ENCODE data around the gene PSMG1. TPM values are rescaled to one million over a fixed set of nuclear protein-coding genes. Genes with fewer than 3 reads are reported as not detected.

Gene PSMG1
- total and polyA plus RNA-seq, 2 of the 8 experiments (the other 6 are each of a cell fraction or from before 2014, with no cell fraction given), result 50.7 to 93.7 TPM

DNA sequence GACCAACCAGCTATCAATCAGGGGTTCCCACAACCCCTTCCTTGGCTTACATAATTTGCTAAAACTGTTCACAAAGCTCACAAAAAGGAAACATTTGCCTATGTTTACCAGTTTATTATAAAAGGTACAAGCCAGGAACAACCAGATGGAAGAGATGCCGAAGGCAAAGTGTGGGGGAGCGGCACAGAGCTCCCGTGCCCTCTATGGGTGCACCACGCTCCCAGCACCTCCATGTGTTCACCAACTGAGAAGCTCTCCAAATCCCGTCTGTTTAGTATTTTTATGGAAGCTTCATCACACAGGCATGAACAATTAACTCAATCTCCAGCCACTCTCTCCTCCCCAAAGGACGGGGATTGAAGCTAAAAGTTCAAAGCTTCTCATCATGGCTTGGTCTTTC, 32.9 kb downstream of the PSMG1 start:
- TF ChIP-seq KDM1A (IDR thresholded peaks at IDR 0.05; ENCODE audit: borderline replicate concordance, low read length) (no peak), SUZ12 (IDR thresholded peaks at IDR 0.05; ENCODE audit: low read length) (no peak), POLR2AphosphoS5 (IDR thresholded peaks at IDR 0.05; ENCODE audit: low read depth, low read length) (no peak), SRF (IDR thresholded peaks at IDR 0.05; ENCODE audit: low read depth, low read length) (no peak), TCF12 (IDR thresholded peaks at IDR 0.05; ENCODE audit: low read depth, low read length) (no peak), CHD2 (IDR thresholded peaks at IDR 0.05; ENCODE audit: low read length) (no peak), FOSL1 (IDR thresholded peaks at IDR 0.05; ENCODE audit: insufficient read depth, low read depth, low read length) (no peak)
- TF ChIP-seq, protein P1, sequence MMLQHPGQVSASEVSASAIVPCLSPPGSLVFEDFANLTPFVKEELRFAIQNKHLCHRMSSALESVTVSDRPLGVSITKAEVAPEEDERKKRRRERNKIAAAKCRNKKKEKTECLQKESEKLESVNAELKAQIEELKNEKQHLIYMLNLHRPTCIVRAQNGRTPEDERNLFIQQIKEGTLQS (IDR thresholded peaks at IDR 0.05; ENCODE audit: insufficient read depth, low read depth, low read length), result no peak
- FAIRE-seq (no peak), DNase-seq (ENCODE audit: low read depth in 1 of 2, low spot score in 2 of 2) (no peak)
- Histone ChIP-seq H4K5ac (ENCODE audit: insufficient read length, low read depth, low read length) (no peak overlapping the region), H4K20me1 (replicated peaks in 1 of 2; ENCODE audit: control insufficient read depth in 1 of 2, insufficient read depth in 2 of 2, low read length in 2 of 2) (no peaks in the 10 kb centered on the region), H4K91ac (replicated peaks; ENCODE audit: insufficient read length, low read length) (no peak overlapping the region), H3K27me3 (replicated peaks in 1 of 4; ENCODE audit: control insufficient read depth in 3 of 4, extremely low read depth in 1 of 4, insufficient read depth in 3 of 4, low read length in 3 of 4) (no peaks in the 10 kb centered on the region), H2BK15ac (ENCODE audit: low read length) (no peak overlapping the region), H3K79me2 (ENCODE audit: control insufficient read depth in 1 of 2, insufficient read depth in 2 of 2, low read length in 2 of 2) (no peaks in the 10 kb centered on the region), H4K8ac (ENCODE audit: extremely low read depth, insufficient read depth, low read length) (no peak overlapping the region), H3K18ac (ENCODE audit: extremely low read depth, low read length) (no peak overlapping the region), H3K14ac (ENCODE audit: insufficient read length) (no peak overlapping the region), H2BK5ac (ENCODE audit: low read depth, low read length) (no peak overlapping the region), H3K79me1 (ENCODE audit: low read depth, low read length) (no peaks in the 10 kb centered on the region), H3K56ac (replicated peaks; ENCODE audit: insufficient read length, low read depth, low read length) (no peak overlapping the region), H3K36me3 (ENCODE audit: control insufficient read depth in 2 of 4, insufficient read depth in 4 of 4, low read length in 3 of 4) (no peaks in the 10 kb centered on the region), H3K9ac (replicated peaks in 1 of 4; ENCODE audit: extremely low read depth in 1 of 4, low read depth in 3 of 4, low read length in 3 of 4) (no peak overlapping the region), H3K23me2 (ENCODE audit: low read depth, low read length) (no peaks in the 10 kb centered on the region), H3K23ac (ENCODE audit: insufficient read length) (no peak overlapping the region), H2AK5ac (ENCODE audit: low read depth, low read length) (no peak overlapping the region), H2BK120ac (replicated peaks; ENCODE audit: low read depth, low read length) (no peak overlapping the region), H3K4ac (replicated peaks; ENCODE audit: insufficient read length, low read depth, low read length) (no peak overlapping the region), H2BK12ac (ENCODE audit: low read depth, low read length) (no peak overlapping the region), H3K4me2 (ENCODE audit: insufficient read depth in 1 of 2, low read depth in 2 of 2, low read length in 2 of 2) (no peak overlapping the region), H2AFZ (ENCODE audit: low read length) (no peak overlapping the region), H3K9me3 (ENCODE audit: insufficient read depth in 2 of 2, low read depth in 1 of 2, low read length in 1 of 2) (no peaks in the 10 kb centered on the region), H2BK20ac (ENCODE audit: low read length) (no peak overlapping the region), H3K4me1 (replicated peaks in 1 of 4; ENCODE audit: control insufficient read depth in 3 of 4, insufficient read depth in 4 of 4, low read length in 3 of 4) (no peaks in the 10 kb centered on the region), H3K27ac (ENCODE audit: low read depth, low read length) (no peak overlapping the region), H3K4me3 (ENCODE audit: extremely low read depth in 1 of 4, insufficient read depth in 2 of 4, low read depth in 3 of 4, low read length in 4 of 4) (no peak overlapping the region)
- ChIA-PET POLR2A (ENCODE audit: partially characterized antibody) (interaction anchor here (0.5 to 1.1 kb wide), 2 partner anchors 33 to 91 kb away, joined by 3 read pairs; no protein-coding TSS in a partner anchor), CTCF (ENCODE audit: partially characterized antibody) (interaction anchor here (0.9 to 1.5 kb wide), 4 partner anchors 9 to 64 kb away, joined by 3 to 5 read pairs (median 4); no protein-coding TSS in a partner anchor)
- 98% methylated on average over 6 of the region's 6 CpGs; no CpG with 5 or more reads in 1 of the 2 experiments for WGBS, 2 experiments (ENCODE audit: extremely low coverage in 1 of 2, insufficient coverage in 1 of 2, insufficient read length in 1 of 2, insufficient replicate concordance in 2 of 2, low coverage in 1 of 2, low lambda C conversion rate in 2 of 2, missing lambda C conversion rate in 1 of 2)

All from H1 (cell line).